ENCODE measurements around the gene AQP1. TPM values are rescaled to one million over a fixed set of nuclear protein-coding genes. Genes with fewer than 3 reads are reported as not detected.

Gene AQP1
- total and polyA plus RNA-seq, 4 donors: 8.9 to 76.3 (median 23.5) TPM

- 38% methylated on average over 3 of the region's 3 CpGs for WGBS
- H3K4me1 ChIP-seq (ENCODE audit: control insufficient read depth in 4 of 4, insufficient read depth in 4 of 4, low read length in 3 of 4): peaks cover 0 to 3% (median under 1%) of the 10 kb centered on the region in 4 donors
- H3K27ac ChIP-seq (ENCODE audit: low read depth in 1 of 2, low read length in 2 of 2): no peak overlapping the region
- H3K9ac ChIP-seq (ENCODE audit: low read depth in 1 of 2, low read length in 2 of 2): no peak overlapping the region
- DNase-seq (ENCODE audit: low spot score): no peak
- no peak overlapping the region for H3K4me3 ChIP-seq (ENCODE audit: low read depth in 1 of 3, low read length in 3 of 3)
- TF ChIP-seq HNF4A (conservative IDR thresholded peaks at IDR 0.05) (no peak), JUND (IDR thresholded peaks at IDR 0.05) (no peak), SP1 (IDR thresholded peaks at IDR 0.05) (no peak), YY1 (IDR thresholded peaks at IDR 0.05) (no peak), RXRA (IDR thresholded peaks at IDR 0.05) (no peak), ATF3 (IDR thresholded peaks at IDR 0.05) (no peak), FOXA1 (IDR thresholded peaks at IDR 0.05) (no peak), FOXA2 (IDR thresholded peaks at IDR 0.05) (no peak), TAF1 (conservative IDR thresholded peaks at IDR 0.05) (no peak), HNF4G (IDR thresholded peaks at IDR 0.05) (no peak), GABPA (IDR thresholded peaks at IDR 0.05 in 1 of 2, conservative IDR thresholded peaks at IDR 0.05 in 1 of 2) (no peak), REST (IDR thresholded peaks at IDR 0.05) (no peak), RAD21 (IDR thresholded peaks at IDR 0.05) (no peak), NR2F2 (IDR thresholded peaks at IDR 0.05) (no peak), EGR1 (IDR thresholded peaks at IDR 0.05; ENCODE audit: low read depth in 2 of 2) (no peak)
- TF ChIP-seq, protein P1, sequence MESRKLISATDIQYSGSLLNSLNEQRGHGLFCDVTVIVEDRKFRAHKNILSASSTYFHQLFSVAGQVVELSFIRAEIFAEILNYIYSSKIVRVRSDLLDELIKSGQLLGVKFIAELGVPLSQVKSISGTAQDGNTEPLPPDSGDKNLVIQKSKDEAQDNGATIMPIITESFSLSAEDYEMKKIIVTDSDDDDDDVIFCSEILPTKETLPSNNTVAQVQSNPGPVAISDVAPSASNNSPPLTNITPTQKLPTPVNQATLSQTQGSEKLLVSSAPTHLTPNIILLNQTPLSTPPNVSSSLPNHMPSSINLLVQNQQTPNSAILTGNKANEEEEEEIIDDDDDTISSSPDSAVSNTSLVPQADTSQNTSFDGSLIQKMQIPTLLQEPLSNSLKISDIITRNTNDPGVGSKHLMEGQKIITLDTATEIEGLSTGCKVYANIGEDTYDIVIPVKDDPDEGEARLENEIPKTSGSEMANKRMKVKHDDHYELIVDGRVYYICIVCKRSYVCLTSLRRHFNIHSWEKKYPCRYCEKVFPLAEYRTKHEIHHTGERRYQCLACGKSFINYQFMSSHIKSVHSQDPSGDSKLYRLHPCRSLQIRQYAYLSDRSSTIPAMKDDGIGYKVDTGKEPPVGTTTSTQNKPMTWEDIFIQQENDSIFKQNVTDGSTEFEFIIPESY (IDR thresholded peaks at IDR 0.05): no peak
- TF ChIP-seq, protein P2, sequence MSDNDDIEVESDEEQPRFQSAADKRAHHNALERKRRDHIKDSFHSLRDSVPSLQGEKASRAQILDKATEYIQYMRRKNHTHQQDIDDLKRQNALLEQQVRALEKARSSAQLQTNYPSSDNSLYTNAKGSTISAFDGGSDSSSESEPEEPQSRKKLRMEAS (IDR thresholded peaks at IDR 0.05): no peak
- TF ChIP-seq, protein P3, sequence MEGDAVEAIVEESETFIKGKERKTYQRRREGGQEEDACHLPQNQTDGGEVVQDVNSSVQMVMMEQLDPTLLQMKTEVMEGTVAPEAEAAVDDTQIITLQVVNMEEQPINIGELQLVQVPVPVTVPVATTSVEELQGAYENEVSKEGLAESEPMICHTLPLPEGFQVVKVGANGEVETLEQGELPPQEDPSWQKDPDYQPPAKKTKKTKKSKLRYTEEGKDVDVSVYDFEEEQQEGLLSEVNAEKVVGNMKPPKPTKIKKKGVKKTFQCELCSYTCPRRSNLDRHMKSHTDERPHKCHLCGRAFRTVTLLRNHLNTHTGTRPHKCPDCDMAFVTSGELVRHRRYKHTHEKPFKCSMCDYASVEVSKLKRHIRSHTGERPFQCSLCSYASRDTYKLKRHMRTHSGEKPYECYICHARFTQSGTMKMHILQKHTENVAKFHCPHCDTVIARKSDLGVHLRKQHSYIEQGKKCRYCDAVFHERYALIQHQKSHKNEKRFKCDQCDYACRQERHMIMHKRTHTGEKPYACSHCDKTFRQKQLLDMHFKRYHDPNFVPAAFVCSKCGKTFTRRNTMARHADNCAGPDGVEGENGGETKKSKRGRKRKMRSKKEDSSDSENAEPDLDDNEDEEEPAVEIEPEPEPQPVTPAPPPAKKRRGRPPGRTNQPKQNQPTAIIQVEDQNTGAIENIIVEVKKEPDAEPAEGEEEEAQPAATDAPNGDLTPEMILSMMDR (IDR thresholded peaks at IDR 0.05; ENCODE audit: low read depth, low read length, missing input control): no peak
- no peaks in the 10 kb centered on the region for H3K9me3 ChIP-seq (ENCODE audit: control insufficient read depth in 4 of 4, low read length in 3 of 4)
- no peaks in the 10 kb centered on the region for H3K36me3 ChIP-seq (ENCODE audit: control insufficient read depth in 4 of 4, insufficient read depth in 3 of 4, low read depth in 1 of 4, low read length in 3 of 4)
- no peaks in the 10 kb centered on the region for H3K27me3 ChIP-seq (ENCODE audit: control insufficient read depth in 4 of 4, insufficient read depth in 4 of 4, low read length in 3 of 4)
Measured at GRCh38 chr7:30937416-30937815, 25.8 kb downstream of the AQP1 start.
